NCI-H2081 (cell line): ENCODE data around the gene EREG.
"Not testable (repeated sequence)": the region's sequence is repeated elsewhere in the genome, so short reads cannot be mapped to it uniquely, and the experiment has no call there.

Experiments
- DNase-seq, 2 experiments: peaks; one replicate each; lab custom pipeline; 2025; lab: John Stamatoyannopoulos, UW

The EREG gene

GRCh38 chr4:74390677-74391076, 25.7 kb downstream of the EREG start:
- DNase-seq = no peak

GRCh38 chr4:74391346-74391745, 26.4 kb downstream of the EREG start:
- no peak for DNase-seq

GRCh38 chr4:74391890-74392475, 27.0 kb downstream of the EREG start:
- no peak for DNase-seq

- DNase-seq = no peak
Measured at GRCh38 chr4:74394476-74395136, 29.7 kb downstream of the EREG start.

GRCh38 chr4:74395633-74396032, 30.7 kb downstream of the EREG start:
- DNase-seq = no peak

GRCh38 chr4:74397748-74398426, 32.9 kb downstream of the EREG start:
- DNase-seq = no peak

- DNase-seq = not testable (repeated sequence)
Measured at GRCh38 chr4:74398894-74399589, 34.1 kb downstream of the EREG start.

GRCh38 chr4:74400395-74400794, 35.5 kb downstream of the EREG start:
- DNase-seq = no peak

- DNase-seq = no peak
Measured at GRCh38 chr4:74402692-74403456, 37.9 kb downstream of the EREG start.

GRCh38 chr4:74407891-74408290, 42.9 kb downstream of the EREG start:
- no peak for DNase-seq

- no peak for DNase-seq
Measured at GRCh38 chr4:74408639-74409038, 43.7 kb downstream of the EREG start.

- DNase-seq = no peak
Measured at GRCh38 chr4:74410272-74410671, 45.3 kb downstream of the EREG start.

GRCh38 chr4:74412225-74412624, 47.3 kb downstream of the EREG start:
- DNase-seq = no peak

- no peak for DNase-seq
Measured at GRCh38 chr4:74413265-74413664, 48.3 kb downstream of the EREG start.

- DNase-seq = no peak
Measured at GRCh38 chr4:74414149-74414809, 49.3 kb downstream of the EREG start.

GRCh38 chr4:74415602-74416300, 50.8 kb downstream of the EREG start:
- DNase-seq = no peak

- no peak for DNase-seq
Measured at GRCh38 chr4:74418063-74418670, 53.2 kb downstream of the EREG start.

GRCh38 chr4:74420863-74421262, 55.9 kb downstream of the EREG start:
- no peak for DNase-seq

GRCh38 chr4:74423104-74423503, 58.2 kb downstream of the EREG start:
- DNase-seq = no peak

- DNase-seq = no peak
Measured at GRCh38 chr4:74424111-74424510, 59.2 kb downstream of the EREG start.
